ENCODE data around the gene CRHBP.

The CRHBP gene

DNA sequence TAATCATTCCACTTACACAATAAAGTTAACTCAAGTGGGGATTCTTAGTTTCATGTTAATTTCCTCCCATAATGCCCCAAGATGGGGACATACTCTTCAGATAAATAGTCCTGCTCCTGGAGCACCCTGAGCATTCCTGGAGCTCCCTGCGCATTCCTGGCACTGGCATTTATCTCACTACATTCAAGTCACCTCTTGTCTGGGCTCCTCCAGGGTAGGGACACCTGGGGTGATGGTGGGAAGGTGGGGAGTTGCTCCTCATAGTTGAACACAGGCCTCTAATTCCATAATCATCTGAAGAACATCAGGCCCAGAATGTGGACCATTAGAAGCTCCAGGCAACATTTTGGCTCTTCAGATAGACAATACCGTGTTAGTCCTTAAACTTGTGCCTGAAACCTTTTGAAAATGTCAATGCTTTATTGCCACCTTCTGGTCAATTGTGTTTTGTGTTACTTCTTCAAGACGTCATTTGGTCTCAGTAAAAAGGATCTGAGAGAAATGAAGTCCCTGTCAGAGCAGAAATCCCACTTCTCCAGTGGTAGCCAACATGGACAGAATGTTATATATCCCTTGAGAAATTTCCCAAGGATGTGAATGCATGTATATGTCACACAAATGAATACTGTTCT lies 63.2 kb downstream of the CRHBP start:
- H3K9ac ChIP-seq (ENCODE audit: low read length): no peak overlapping the region
- no peaks in the 10 kb centered on the region for H3K36me3 ChIP-seq (ENCODE audit: control insufficient read depth, insufficient read depth, low read length)
- H3K4me3 ChIP-seq (ENCODE audit: low read depth, low read length): no peak overlapping the region
- no peaks in the 10 kb centered on the region for H3K9me3 ChIP-seq (ENCODE audit: control insufficient read depth, insufficient read depth, low read depth, low read length)
- peaks cover 8% of the 10 kb centered on the region for H3K4me1 ChIP-seq (ENCODE audit: control insufficient read depth, insufficient read depth, low read length)
- no peak overlapping the region for H3K27ac ChIP-seq (ENCODE audit: low read depth, low read length)
- 0 out of 2 replicates have a peak, but pooled peaks cover 3% of the 10 kb centered on the region for H3K27me3 ChIP-seq (ENCODE audit: control insufficient read depth, insufficient read depth, low read length)

DNA sequence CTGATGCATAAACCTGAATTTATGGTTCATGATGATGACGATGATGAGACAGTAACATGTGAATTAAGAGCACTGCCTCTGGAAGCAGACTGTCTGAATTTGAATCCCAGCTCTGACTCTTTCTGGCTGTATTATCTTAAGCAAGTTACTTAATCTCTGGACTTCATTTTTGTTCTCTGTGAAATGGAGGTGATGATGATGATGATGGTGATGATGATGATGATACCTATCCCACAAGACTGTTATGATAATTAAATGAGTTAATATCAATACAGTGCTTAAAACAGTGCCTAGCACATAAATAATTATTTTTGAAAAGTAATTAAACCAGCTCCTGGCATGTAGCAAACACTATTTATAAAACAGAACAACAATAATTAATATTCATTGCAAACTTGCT lies 64.1 kb downstream of the CRHBP start:
- Histone ChIP-seq H3K9me3 (ENCODE audit: control insufficient read depth, insufficient read depth, low read depth, low read length) (no peaks in the 10 kb centered on the region), H3K36me3 (ENCODE audit: control insufficient read depth, insufficient read depth, low read length) (no peaks in the 10 kb centered on the region), H3K4me3 (ENCODE audit: low read depth, low read length) (no peak overlapping the region), H3K4me1 (ENCODE audit: control insufficient read depth, insufficient read depth, low read length) (no peaks in the 10 kb centered on the region; the same call in 1 of the 2 replicates), H3K27me3 (ENCODE audit: control insufficient read depth, insufficient read depth, low read length) (0 out of 2 replicates have a peak, but pooled peaks cover 3% of the 10 kb centered on the region), H3K9ac (ENCODE audit: low read length) (no peak overlapping the region), H3K27ac (ENCODE audit: low read depth, low read length) (no peak overlapping the region)

DNA sequence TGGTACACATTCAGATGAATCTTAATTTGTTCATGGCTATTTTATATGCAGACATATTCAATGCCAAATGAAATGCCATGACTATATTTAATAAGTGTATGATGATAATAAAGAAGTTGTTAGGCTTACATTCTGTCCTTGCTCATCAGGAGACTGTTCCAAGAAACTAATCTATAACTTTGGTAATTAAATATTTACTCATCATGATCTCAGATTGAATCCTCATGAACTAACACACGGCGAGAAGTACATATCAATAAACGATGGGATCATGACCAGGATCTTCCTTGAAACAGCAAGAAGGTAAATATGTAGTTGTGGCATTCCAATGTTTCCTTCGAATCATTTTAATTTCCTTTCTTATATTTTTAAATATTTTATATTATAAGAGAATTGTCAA lies 64.8 kb downstream of the CRHBP start:
- Histone ChIP-seq H3K9ac (ENCODE audit: low read length) (no peak overlapping the region), H3K36me3 (ENCODE audit: control insufficient read depth, insufficient read depth, low read length) (no peaks in the 10 kb centered on the region), H3K4me3 (ENCODE audit: low read depth, low read length) (no peak overlapping the region), H3K4me1 (ENCODE audit: control insufficient read depth, insufficient read depth, low read length) (no peaks in the 10 kb centered on the region; the same call in 1 of the 2 replicates), H3K27me3 (ENCODE audit: control insufficient read depth, insufficient read depth, low read length) (0 out of 2 replicates have a peak, but pooled peaks cover 3% of the 10 kb centered on the region), H3K27ac (ENCODE audit: low read depth, low read length) (no peak overlapping the region), H3K9me3 (ENCODE audit: control insufficient read depth, insufficient read depth, low read depth, low read length) (no peaks in the 10 kb centered on the region)
